Sigmoid colon (tissue), 4 donors: ENCODE data around the gene ARHGAP8.

Experiments
- POLR2A ChIP-seq, 2 donors: fragments of 450-650 bp; IDR thresholded peaks; one replicate each; pipeline ENCODE4 v1.6.1; 2016; ENCODE audit warnings: antibody characterized with exemption in 2 of 2, mild to moderate bottlenecking in 2 of 2, moderate library complexity in 2 of 2
- POLR2AphosphoS5 ChIP-seq, 4 donors: sonication (generic); formaldehyde crosslinking; IDR thresholded peaks; one replicate each; pipeline ENCODE4 v1.6.1; 2017; ENCODE audit warnings: antibody characterized with exemption in 4 of 4
- TF ChIP-seq, protein P1 (sequence below), 4 experiments: fragments of 450-650 bp in 3 of 4; fragments of 200-600 bp in 1 of 4; IDR thresholded peaks; one replicate each; pipeline ENCODE4 v1.5.1; 2016 to 2019; ENCODE audit warnings: antibody characterized with exemption in 4 of 4, mild to moderate bottlenecking in 3 of 4, moderate library complexity in 2 of 4

- TF ChIP-seq, protein P1, sequence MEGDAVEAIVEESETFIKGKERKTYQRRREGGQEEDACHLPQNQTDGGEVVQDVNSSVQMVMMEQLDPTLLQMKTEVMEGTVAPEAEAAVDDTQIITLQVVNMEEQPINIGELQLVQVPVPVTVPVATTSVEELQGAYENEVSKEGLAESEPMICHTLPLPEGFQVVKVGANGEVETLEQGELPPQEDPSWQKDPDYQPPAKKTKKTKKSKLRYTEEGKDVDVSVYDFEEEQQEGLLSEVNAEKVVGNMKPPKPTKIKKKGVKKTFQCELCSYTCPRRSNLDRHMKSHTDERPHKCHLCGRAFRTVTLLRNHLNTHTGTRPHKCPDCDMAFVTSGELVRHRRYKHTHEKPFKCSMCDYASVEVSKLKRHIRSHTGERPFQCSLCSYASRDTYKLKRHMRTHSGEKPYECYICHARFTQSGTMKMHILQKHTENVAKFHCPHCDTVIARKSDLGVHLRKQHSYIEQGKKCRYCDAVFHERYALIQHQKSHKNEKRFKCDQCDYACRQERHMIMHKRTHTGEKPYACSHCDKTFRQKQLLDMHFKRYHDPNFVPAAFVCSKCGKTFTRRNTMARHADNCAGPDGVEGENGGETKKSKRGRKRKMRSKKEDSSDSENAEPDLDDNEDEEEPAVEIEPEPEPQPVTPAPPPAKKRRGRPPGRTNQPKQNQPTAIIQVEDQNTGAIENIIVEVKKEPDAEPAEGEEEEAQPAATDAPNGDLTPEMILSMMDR (IDR thresholded peaks at IDR 0.05), result no peak
- TF ChIP-seq POLR2A (IDR thresholded peaks at IDR 0.05) (no peak), POLR2AphosphoS5 (IDR thresholded peaks at IDR 0.05) (no peak)
These were observed 135.6 kb downstream of the ARHGAP8 start for GRCh38 chr22:44887941-44888366.
